Measurements from ENCODE around the gene MFAP2.
"Not testable (repeated sequence)": the region's sequence is repeated elsewhere in the genome, so short reads cannot be mapped to it uniquely, and the experiment has no call there.

MFAP2 gene

GRCh38 chr1:16958475-16958874 lies 21.9 kb downstream of the MFAP2 start:
- DNase-seq = no peak

- DNase-seq = no peak
Observed at GRCh38 chr1:16957731-16958130, 22.7 kb downstream of the MFAP2 start.

GRCh38 chr1:16956775-16957174 lies 23.6 kb downstream of the MFAP2 start:
- no peak for DNase-seq

GRCh38 chr1:16955186-16955585 lies 25.2 kb downstream of the MFAP2 start:
- DNase-seq = no peak

- DNase-seq = no peak
Observed at GRCh38 chr1:16954579-16954978, 25.8 kb downstream of the MFAP2 start.

- not testable (repeated sequence) for DNase-seq
Observed at GRCh38 chr1:16952376-16952775, 28.0 kb downstream of the MFAP2 start.

GRCh38 chr1:16949026-16949425 lies 31.4 kb downstream of the MFAP2 start:
- not testable (repeated sequence) for DNase-seq

- DNase-seq = not testable (repeated sequence)
Observed at GRCh38 chr1:16948282-16948891, 32.0 kb downstream of the MFAP2 start.

GRCh38 chr1:16946646-16947045 lies 33.8 kb downstream of the MFAP2 start:
- DNase-seq = no peak

- DNase-seq = not testable (repeated sequence)
Observed at GRCh38 chr1:16946185-16946584, 34.2 kb downstream of the MFAP2 start.

- not testable (repeated sequence) for DNase-seq
Observed at GRCh38 chr1:16945512-16945911, 34.9 kb downstream of the MFAP2 start.

- DNase-seq = no peak
Observed at GRCh38 chr1:16944038-16944437, 36.4 kb downstream of the MFAP2 start.

- DNase-seq = not testable (repeated sequence)
Observed at GRCh38 chr1:16939386-16940180, 40.8 kb downstream of the MFAP2 start.

- no peak for DNase-seq
Observed at GRCh38 chr1:16938351-16939321, 41.8 kb downstream of the MFAP2 start.

- not testable (repeated sequence) for DNase-seq
Observed at GRCh38 chr1:16936580-16936979, 43.8 kb downstream of the MFAP2 start.

GRCh38 chr1:16933945-16934344 lies 46.5 kb downstream of the MFAP2 start:
- not testable (repeated sequence) for DNase-seq

- peak; percentile 6 for DNase-seq
Observed at GRCh38 chr1:16931206-16931934, 49.0 kb downstream of the MFAP2 start.

GRCh38 chr1:16929146-16930041 lies 51.0 kb downstream of the MFAP2 start:
- DNase-seq = peak; percentile 26

- peak; percentile 24 for DNase-seq
Observed at GRCh38 chr1:16927711-16928485, 52.5 kb downstream of the MFAP2 start.

GRCh38 chr1:16927256-16927655 lies 53.2 kb downstream of the MFAP2 start:
- peak; percentile 13 for DNase-seq

Measured in left hindlimb (tissue), 1 donor.